Measurements from ENCODE around the gene NRXN3. TPM values are rescaled to one million over a fixed set of nuclear protein-coding genes. Genes with fewer than 3 reads are reported as not detected.

Gene NRXN3
- total and polyA plus RNA-seq, 2 of the 4 experiments (the other 2 are of a cell fraction) = 4.8 to 25.1 TPM

- CTCF ChIA-PET = no interaction called here
- dilution Hi-C loops (cut with HindIII; ENCODE audit: low sequenced_read_pairs, unreplicated experiment) = no loop called here
Observed at GRCh38 chr14:79465651-79466050, 1295.5 kb downstream of the NRXN3 start.

More at GRCh38 chr14:79465651-79466050, 1295.5 kb downstream of the NRXN3 start:
- Histone ChIP-seq H3K23ac (ENCODE audit: low read depth, low read length) (no peak overlapping the region), H3K14ac (replicated peaks; ENCODE audit: low read depth, low read length) (no peak overlapping the region), H3K27ac (ENCODE audit: insufficient read depth, low read length) (no peak overlapping the region), H4K20me1 (ENCODE audit: insufficient read depth, low read length) (no peaks in the 10 kb centered on the region), H3K4me3 (ENCODE audit: insufficient read depth, low read depth, low read length) (no peak overlapping the region), H3K56ac (ENCODE audit: extremely low read depth, insufficient read depth, low read length) (no peak overlapping the region), H2BK5ac (ENCODE audit: low read depth, low read length, poor library complexity, severe bottlenecking) (no peak overlapping the region), H3K36me3 (ENCODE audit: control insufficient read depth, insufficient read depth, low read length) (no peaks in the 10 kb centered on the region), H2BK20ac (ENCODE audit: low read depth, low read length) (no peak overlapping the region), H4K91ac (ENCODE audit: insufficient read depth, low read depth, low read length) (no peak overlapping the region), H3K4ac (ENCODE audit: low read depth, low read length) (no peak overlapping the region), H2AK5ac (ENCODE audit: low read depth, low read length) (no peak overlapping the region), H3K9me3 (ENCODE audit: control insufficient read depth, insufficient read depth, low read length) (no peaks in the 10 kb centered on the region), H3K4me2 (ENCODE audit: low read depth, low read length) (no peak overlapping the region), H3K9ac (ENCODE audit: low read depth, low read length) (no peak overlapping the region), H3K27me3 (ENCODE audit: control insufficient read depth, insufficient read depth, low read length) (no peaks in the 10 kb centered on the region), H2AFZ (replicated peaks; ENCODE audit: low read length, poor library complexity) (no peak overlapping the region), H3K4me1 (ENCODE audit: control insufficient read depth, insufficient read depth, low read length) (peaks cover 2% of the 10 kb centered on the region; the same call in 1 of the 2 replicates), H4K5ac (ENCODE audit: low read depth, low read length) (no peak overlapping the region), H2AK9ac (replicated peaks; ENCODE audit: low read depth, low read length, poor library complexity) (no peak overlapping the region), H4K8ac (ENCODE audit: low read depth in 2 of 2, low read length in 2 of 2) (no peak overlapping the region), H3K18ac (ENCODE audit: low read depth, low read length) (no peak overlapping the region), H2BK120ac (ENCODE audit: low read depth, low read length) (no peak overlapping the region), H3K9me1 (ENCODE audit: insufficient read depth, low read length) (no peaks in the 10 kb centered on the region), H3K79me1 (ENCODE audit: low read depth in 1 of 2, low read length in 2 of 2) (no peaks in the 10 kb centered on the region), H2BK15ac (ENCODE audit: low read depth, low read length) (no peak overlapping the region)
- ATAC-seq (ENCODE audit: low read depth) = no peak
- POLR2A ChIA-PET (ENCODE audit: unreplicated experiment) = no interaction called here
- WGBS, 2 experiments (ENCODE audit: extremely low coverage in 2 of 2, insufficient read length in 1 of 2) = no CpG with 5 or more reads among the region's 3 CpGs
- no TSS peak for BruUV-seq (replicated peaks)
- DNase-seq = peak; percentile 8
- no peak for TF ChIP-seq BHLHE40 (IDR thresholded peaks at IDR 0.05; ENCODE audit: low read depth, low read length)
- intact Hi-C loops (cut with micrococcal nuclease) (no loop called here), in situ Hi-C loops (cut with MboI; ENCODE audit: low sequenced_read_pairs) (no loop called here)

Data from IMR-90 (cell line).